Measurements from ENCODE around the gene RELN. TPM values are rescaled to one million over a fixed set of nuclear protein-coding genes. Genes with fewer than 3 reads are reported as not detected.

The RELN gene
- total and polyA plus RNA-seq, 9 of the 15 experiments (the other 6 are each of a cell fraction or from before 2014, with no cell fraction given) = 12.9 to 43.2 (median 18.1) TPM

GRCh38 chr7:103843689-103844480 lies 145.6 kb downstream of the RELN start (continued):
- TF ChIP-seq ZBTB40 (IDR thresholded peaks at IDR 0.05) (peak; percentile 51), ZBTB40 (CRISPR knock-in tag; IDR thresholded peaks at IDR 0.05) (no peak), TOE1 (IDR thresholded peaks at IDR 0.05; ENCODE audit: borderline replicate concordance) (no peak; the same call in 1 of the 2 replicates), TOE1 (CRISPR knock-in tag; IDR thresholded peaks at IDR 0.05; ENCODE audit: borderline replicate concordance, low read depth) (no peak), SIX5 (IDR thresholded peaks at IDR 0.05; ENCODE audit: borderline replicate concordance in 1 of 2, insufficient read depth in 1 of 2, low read depth in 1 of 2, low read length in 2 of 2) (no peak), TAL1 (IDR thresholded peaks at IDR 0.05) (peak; percentile 99), RNF2 (IDR thresholded peaks at IDR 0.05) (peak; percentile 87; the same call in 1 of the 2 replicates), PCBP1 (IDR thresholded peaks at IDR 0.05; ENCODE audit: low read depth, low read length, poor library complexity, severe bottlenecking) (no peak), CBX3 (IDR thresholded peaks at IDR 0.05; ENCODE audit: borderline replicate concordance in 1 of 2, low read length in 2 of 2) (peak in 1 of 2 experiments; percentile 95; a peak in 2 of 3 replicates), CBFA2T2 (conservative IDR thresholded peaks at IDR 0.05) (peak; percentile 99), ZNF23 (CRISPR knock-in tag; IDR thresholded peaks at IDR 0.05) (no peak), MEIS2 (IDR thresholded peaks at IDR 0.05; ENCODE audit: partially characterized antibody) (peak; percentile 38), TRIM25 (IDR thresholded peaks at IDR 0.05; ENCODE audit: borderline replicate concordance) (no peak)
- TF ChIP-seq, protein P1, sequence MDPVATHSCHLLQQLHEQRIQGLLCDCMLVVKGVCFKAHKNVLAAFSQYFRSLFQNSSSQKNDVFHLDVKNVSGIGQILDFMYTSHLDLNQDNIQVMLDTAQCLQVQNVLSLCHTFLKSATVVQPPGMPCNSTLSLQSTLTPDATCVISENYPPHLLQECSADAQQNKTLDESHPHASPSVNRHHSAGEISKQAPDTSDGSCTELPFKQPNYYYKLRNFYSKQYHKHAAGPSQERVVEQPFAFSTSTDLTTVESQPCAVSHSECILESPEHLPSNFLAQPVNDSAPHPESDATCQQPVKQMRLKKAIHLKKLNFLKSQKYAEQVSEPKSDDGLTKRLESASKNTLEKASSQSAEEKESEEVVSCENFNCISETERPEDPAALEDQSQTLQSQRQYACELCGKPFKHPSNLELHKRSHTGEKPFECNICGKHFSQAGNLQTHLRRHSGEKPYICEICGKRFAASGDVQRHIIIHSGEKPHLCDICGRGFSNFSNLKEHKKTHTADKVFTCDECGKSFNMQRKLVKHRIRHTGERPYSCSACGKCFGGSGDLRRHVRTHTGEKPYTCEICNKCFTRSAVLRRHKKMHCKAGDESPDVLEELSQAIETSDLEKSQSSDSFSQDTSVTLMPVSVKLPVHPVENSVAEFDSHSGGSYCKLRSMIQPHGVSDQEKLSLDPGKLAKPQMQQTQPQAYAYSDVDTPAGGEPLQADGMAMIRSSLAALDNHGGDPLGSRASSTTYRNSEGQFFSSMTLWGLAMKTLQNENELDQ (CRISPR knock-in tag; IDR thresholded peaks at IDR 0.05; ENCODE audit: borderline replicate concordance) = no peak
